Immature natural killer cell (primary cell): ENCODE results near the gene PDK2. TPM values are rescaled to one million over a fixed set of nuclear protein-coding genes. Genes with fewer than 3 reads are reported as not detected.

Source experiments
- DNase-seq, 3 donors: peaks; one replicate each; pipeline ENCODE4 v3.0.0; 2022; ENCODE audit warnings: mixed read lengths in 1 of 3
- H3K27ac Mint-ChIP-seq, 6 donors: one replicate each; pipeline ENCODE4 v1.8.0; 2020; ENCODE audit warnings: mixed read lengths in 6 of 6, mild to moderate bottlenecking in 5 of 6, inconsistent platforms in 4 of 6, moderate library complexity in 3 of 6
- H3K27me3 Mint-ChIP-seq, 3 donors: one replicate each; pipeline ENCODE4 v1.8.0; 2020 to 2021; ENCODE audit warnings: low read depth in 3 of 3, mild to moderate bottlenecking in 3 of 3, mixed read lengths in 3 of 3, moderate library complexity in 3 of 3, inconsistent platforms in 1 of 3
- H3K36me3 Mint-ChIP-seq, 3 donors: one replicate each; pipeline ENCODE4 v1.8.0; 2020; ENCODE audit warnings: mixed read lengths in 3 of 3, inconsistent platforms in 2 of 3, mild to moderate bottlenecking in 2 of 3
- H3K4me1 Mint-ChIP-seq, 2 donors: one replicate each; pipeline ENCODE4 v1.8.0; 2020; ENCODE audit warnings: inconsistent platforms in 2 of 2, mild to moderate bottlenecking in 2 of 2, mixed read lengths in 2 of 2, moderate library complexity in 1 of 2
- H3K4me3 Mint-ChIP-seq, 5 donors: one replicate each; pipeline ENCODE4 v1.8.0; 2020; ENCODE audit warnings: mild to moderate bottlenecking in 5 of 5, mixed read lengths in 5 of 5, inconsistent platforms in 3 of 5, moderate library complexity in 3 of 5
- H3K9me3 Mint-ChIP-seq, 6 donors: one replicate each; pipeline ENCODE4 v1.8.0; 2020; ENCODE audit warnings: mild to moderate bottlenecking in 6 of 6, mixed read lengths in 6 of 6, inconsistent platforms in 4 of 6, moderate library complexity in 3 of 6
- polyA plus RNA-seq, 3 donors: library from polyadenylated mRNA; unstranded; fragments of 300-500 nt; fragmentation: Illumina TruSeq; gene quantifications; one replicate each; pipeline ENCODE4 v1.2.3, GENCODE V29; 2021

PDK2 gene
- polyA plus RNA-seq = 10 to 100 TPM; 36.5 to 54.5 (median 43.8) TPM

DNA sequence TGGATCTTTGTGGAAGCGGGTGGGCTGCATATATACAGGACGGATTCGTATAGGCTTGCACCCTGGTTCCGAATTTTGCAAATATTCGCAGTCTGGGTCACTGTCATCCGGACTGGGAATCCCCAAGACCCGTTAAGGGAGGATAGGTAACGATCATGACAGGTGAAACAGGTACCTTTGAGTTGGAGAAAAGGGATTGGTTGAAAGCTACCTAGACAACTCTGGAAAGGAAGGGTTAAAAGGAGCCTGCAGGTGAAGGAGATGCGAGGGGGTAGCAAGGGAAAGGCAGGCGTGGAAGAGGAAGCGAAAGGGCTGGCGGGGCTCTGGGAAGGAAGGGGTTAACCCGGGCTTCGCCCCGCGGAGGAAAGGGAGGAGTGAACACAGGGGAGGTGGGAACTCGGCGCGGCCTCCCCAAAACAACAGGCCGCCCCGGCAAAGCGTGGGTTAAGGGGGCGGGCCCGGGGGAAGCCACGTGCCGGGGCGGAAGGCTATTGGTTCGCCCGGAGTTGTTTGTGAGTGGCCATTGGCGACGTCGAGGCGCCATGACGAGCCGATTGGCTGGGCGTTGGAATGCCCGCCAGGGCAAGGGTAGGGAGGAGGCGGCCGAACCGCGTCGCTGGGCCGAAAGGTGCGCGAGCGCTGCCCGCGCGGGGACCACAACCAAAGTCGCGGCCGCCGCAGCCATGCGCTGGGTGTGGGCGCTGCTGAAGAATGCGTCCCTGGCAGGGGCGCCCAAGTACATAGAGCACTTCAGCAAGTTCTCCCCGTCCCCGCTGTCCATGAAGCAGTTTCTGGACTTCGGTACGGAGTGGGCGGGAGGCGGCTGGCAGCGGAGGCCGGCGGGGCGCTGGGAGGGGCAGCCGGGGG, at the start of gene PDK2:
Gene PDK2 (plus strand): TSS at position 599 of the 867 bp plus-strand sequence. CDS start 85 bp downstream, at position 684.
- Mint-ChIP-seq H3K4me3 (peak within 1 kb of the TSS; percentile 96 to 100 (median 99)), H3K27ac (peak within 1 kb of the TSS; percentile 82 to 98 (median 97)), H3K9me3 (no peaks in the 10 kb centered on the region), H3K27me3 (peaks cover 6 to 11% (median 11%) of the 10 kb centered on the region in 3 donors), H3K4me1 (peaks cover 38 to 51% of the 10 kb centered on the region in 2 donors), H3K36me3 (peaks cover 4 to 7% (median 4%) of the 10 kb centered on the region in 3 donors)
- DNase-seq = peak; percentile 96 to 98 (median 97)

DNA sequence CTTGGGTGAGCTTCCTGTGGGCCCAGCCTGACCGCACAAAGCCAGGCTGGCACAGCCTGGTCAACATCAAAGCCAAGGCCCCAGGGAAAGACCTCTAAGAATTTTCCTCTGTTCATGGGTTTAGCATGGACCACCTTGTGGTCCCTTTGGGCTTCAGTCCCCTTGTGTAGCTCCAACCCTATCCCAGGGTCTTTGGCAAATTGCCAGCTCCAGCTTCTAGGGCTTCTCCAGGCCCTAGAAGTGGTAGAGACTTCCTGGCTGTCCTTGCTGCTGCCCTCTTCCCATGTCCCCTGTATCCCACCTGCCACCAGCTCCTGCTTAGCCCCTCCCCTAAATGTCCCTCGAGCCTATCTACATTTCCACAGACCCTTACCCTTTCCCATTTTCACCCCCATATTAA, 49.0 kb upstream of the PDK2 start:
- Mint-ChIP-seq H3K4me1 (no peaks in the 10 kb centered on the region), H3K27me3 (peaks cover 0 to 13% (median 3%) of the 10 kb centered on the region in 3 donors), H3K9me3 (peaks cover 0 to 2% (median 0%) of the 10 kb centered on the region in 6 donors), H3K27ac (no peak overlapping the region), H3K4me3 (no peak overlapping the region), H3K36me3 (no peaks in the 10 kb centered on the region)
- no peak for DNase-seq

DNA sequence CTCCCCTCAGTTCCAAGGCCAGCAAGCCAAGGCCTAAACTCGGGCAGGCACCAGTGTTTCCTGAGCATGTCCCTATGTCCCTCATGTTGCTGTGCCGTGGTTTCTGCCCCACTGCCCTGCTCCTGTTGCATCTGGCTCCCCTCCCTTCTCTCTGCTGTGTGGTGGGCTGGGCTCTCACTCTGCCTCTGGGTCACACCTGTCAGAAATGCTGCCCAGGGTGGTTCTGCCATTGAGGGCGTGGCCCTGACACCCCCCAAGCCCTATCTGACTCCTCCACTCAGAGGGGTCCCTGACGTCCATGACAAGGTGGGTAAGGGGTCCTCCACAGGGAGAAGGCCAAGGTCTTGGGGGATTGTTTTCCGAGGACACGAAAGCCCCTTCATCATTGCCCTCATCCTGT, 48.5 kb upstream of the PDK2 start:
- no peak overlapping the region for H3K4me3 Mint-ChIP-seq
- H3K36me3 Mint-ChIP-seq = no peaks in the 10 kb centered on the region
- no peak for DNase-seq
- H3K27ac Mint-ChIP-seq = no peak overlapping the region
- H3K27me3 Mint-ChIP-seq = peaks cover 0 to 13% (median 3%) of the 10 kb centered on the region in 3 donors
- H3K9me3 Mint-ChIP-seq = peaks cover 0 to 2% (median 0%) of the 10 kb centered on the region in 6 donors
- no peaks in the 10 kb centered on the region for H3K4me1 Mint-ChIP-seq

DNA sequence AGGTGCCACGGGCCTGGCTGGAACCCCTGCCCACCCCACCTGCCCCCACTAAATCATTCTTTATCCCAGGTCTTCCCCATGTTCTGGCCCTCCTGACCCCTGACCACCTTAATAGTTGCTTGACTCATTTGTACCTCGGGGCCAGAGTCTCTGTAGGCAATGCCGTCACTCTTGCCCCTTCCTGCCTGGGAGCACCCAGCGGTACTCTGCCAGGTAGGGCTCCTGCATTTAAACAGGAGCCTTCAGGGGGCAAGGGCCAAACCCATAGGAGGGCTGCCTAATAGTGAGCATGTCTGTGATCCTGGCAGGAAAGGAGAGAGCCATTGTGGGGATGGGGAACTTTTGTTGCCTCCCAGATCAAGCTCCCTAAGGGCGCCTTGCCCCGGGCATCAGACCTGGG, 48.1 kb upstream of the PDK2 start:
- Mint-ChIP-seq H3K27me3 (peaks cover 0 to 11% (median 3%) of the 10 kb centered on the region in 3 donors), H3K4me3 (no peak overlapping the region), H3K4me1 (no peaks in the 10 kb centered on the region), H3K27ac (no peak overlapping the region), H3K36me3 (no peaks in the 10 kb centered on the region), H3K9me3 (peaks cover 0 to 2% (median 0%) of the 10 kb centered on the region in 6 donors)
- no peak for DNase-seq

DNA sequence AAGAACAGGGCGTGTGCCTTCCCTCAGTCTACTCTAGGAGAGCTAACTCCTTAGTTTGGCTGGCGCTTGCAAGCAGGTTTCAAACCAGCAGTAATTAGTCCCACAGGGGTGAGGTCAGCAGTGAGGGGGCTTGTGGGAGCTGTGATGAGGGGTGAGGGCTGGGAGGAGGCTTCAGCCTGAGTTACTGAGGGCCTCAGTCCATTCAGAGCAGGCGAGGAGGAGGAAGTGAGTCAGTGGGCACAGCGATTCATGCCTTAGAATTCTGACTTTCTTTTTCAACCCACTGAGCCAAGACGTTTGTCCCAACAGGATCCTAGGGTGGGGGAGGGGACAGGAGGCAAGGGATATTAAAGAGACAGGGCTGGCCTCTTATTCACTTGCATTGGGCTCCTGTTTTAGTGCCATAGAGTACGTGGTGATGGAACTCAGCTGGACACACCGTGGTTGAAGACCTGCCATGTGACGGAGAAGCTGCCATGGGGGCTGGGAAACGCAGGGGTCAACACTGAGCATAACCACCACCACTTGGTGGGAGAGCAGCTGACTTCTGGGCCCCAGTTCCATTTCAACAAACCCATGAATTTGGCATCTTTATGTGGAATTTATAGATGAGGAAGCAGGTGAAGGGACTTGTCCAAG, 47.5 kb upstream of the PDK2 start:
- no peak overlapping the region for H3K27ac Mint-ChIP-seq
- peaks cover 0 to 12% (median 3%) of the 10 kb centered on the region in 3 donors for H3K27me3 Mint-ChIP-seq
- no peak overlapping the region for H3K4me3 Mint-ChIP-seq

DNA sequence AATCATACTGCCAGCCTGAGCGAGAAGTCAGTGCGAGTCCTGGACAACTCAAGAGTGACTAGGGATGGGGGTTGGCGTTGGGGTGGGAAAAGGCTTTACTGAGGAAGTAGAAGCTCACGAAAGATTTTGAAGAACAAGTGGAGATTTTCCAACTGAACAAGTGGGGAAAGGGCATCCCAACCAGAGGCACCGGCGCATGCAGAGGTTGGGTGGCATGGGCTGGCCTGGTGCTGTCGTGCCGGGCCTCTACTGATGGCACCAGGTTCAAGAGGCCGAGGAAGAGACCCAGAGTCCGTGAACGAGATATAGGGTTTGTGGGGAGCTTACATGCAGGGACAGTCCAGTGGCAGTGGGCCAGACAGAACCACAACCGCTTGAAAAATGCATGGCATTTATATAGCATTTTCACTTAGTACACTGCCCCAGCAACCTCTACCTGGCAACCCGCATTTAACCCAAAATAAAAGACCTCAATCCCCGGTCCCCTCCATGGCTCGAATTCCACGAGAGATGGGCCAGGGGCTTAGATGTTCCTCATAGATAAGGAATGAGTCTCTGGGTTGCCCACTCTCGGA, 46.9 kb upstream of the PDK2 start:
- H3K27ac Mint-ChIP-seq = no peak overlapping the region

More for the DNA sequence above, 47.5 kb upstream of the PDK2 start:
- no peaks in the 10 kb centered on the region for H3K4me1 Mint-ChIP-seq
- H3K36me3 Mint-ChIP-seq = no peaks in the 10 kb centered on the region
- DNase-seq = no peak
- peaks cover 0 to 2% (median 0%) of the 10 kb centered on the region in 6 donors for H3K9me3 Mint-ChIP-seq

DNA sequence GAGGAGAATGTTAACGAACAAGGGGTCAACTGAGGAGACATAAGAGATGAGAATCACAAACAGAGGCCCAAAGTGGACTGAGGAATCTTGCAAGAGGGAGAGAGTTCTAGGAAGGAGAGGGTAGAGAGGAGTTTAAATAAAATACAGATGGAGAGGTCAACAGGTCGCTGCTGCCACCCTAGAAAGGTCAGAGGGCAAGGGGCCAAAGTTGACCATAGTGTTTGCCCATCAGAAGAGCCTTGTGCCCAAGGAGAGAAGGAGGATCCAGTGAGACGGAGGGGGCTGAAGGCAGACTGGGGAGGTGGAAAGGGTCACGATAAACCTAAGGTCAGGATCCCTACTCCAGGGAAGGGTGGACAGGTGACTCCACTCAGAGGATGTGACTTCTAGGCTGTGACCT, 46.2 kb upstream of the PDK2 start:
- Mint-ChIP-seq H3K9me3 (no peaks in the 10 kb centered on the region), H3K27me3 (peaks cover 0 to 14% (median 7%) of the 10 kb centered on the region in 3 donors), H3K27ac (no peak overlapping the region), H3K36me3 (no peaks in the 10 kb centered on the region), H3K4me3 (no peak overlapping the region), H3K4me1 (no peaks in the 10 kb centered on the region)
- no peak for DNase-seq

More for the DNA sequence above, 46.9 kb upstream of the PDK2 start:
- H3K9me3 Mint-ChIP-seq = no peaks in the 10 kb centered on the region
- no peak overlapping the region for H3K4me3 Mint-ChIP-seq
- no peak for DNase-seq
- no peaks in the 10 kb centered on the region for H3K4me1 Mint-ChIP-seq
- H3K36me3 Mint-ChIP-seq = no peaks in the 10 kb centered on the region
- peaks cover 0 to 14% (median 3%) of the 10 kb centered on the region in 3 donors for H3K27me3 Mint-ChIP-seq

DNA sequence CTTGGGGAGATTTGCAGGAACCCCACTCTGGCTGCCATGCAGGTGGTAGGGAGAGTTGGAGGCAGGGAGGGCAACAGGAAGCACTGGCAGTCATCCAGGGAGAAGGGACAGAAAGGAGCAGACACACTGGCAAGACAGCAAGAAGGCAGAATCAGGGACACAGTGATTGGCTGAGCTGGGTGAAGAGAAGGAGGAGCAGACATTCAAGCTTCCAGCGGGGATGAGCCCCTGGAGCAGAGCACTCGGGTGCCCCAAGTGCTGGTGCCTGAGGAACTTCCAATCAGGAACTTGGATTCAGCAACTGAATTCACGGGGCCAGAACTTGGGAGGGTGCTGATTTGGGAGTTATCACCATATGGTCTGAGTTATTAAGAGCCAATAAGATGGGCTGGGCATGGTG, 45.5 kb upstream of the PDK2 start:
- DNase-seq = no peak
- Mint-ChIP-seq H3K27ac (no peak overlapping the region), H3K27me3 (peaks cover 0 to 14% (median 9%) of the 10 kb centered on the region in 3 donors), H3K9me3 (no peaks in the 10 kb centered on the region), H3K36me3 (no peaks in the 10 kb centered on the region), H3K4me1 (no peaks in the 10 kb centered on the region), H3K4me3 (no peak overlapping the region)

DNA sequence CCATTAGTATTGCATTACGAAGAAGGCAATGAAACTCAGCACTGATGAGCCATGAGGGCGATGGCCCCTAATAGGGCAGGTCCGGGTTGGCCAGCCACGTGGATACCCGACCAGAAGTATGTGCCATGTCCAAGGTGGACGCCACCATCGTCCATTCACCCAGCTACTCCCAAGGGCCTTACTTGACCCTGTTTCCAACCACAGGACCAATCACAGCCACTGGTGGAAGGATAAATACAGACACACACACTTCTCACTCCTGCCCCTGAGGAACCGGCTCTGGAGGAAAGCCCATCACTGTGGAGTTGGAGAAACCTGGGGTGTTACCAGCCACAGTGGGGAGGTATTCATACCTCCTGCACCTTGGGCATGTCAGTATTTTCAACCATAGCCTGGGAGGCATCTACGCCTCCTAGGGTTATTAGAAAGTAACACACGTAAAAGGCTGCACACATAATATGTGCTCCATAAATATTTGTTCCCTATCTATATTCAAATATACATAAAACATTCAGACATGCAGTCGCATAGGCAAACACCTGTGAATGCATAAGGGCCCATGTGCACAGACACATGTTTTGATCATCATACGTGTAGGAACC, 44.6 kb upstream of the PDK2 start:
- H3K4me1 Mint-ChIP-seq = peaks cover 7 to 8% of the 10 kb centered on the region in 2 donors
- H3K36me3 Mint-ChIP-seq = no peaks in the 10 kb centered on the region
- H3K27me3 Mint-ChIP-seq = peaks cover 2 to 14% (median 12%) of the 10 kb centered on the region in 3 donors
- H3K9me3 Mint-ChIP-seq = no peaks in the 10 kb centered on the region
- H3K4me3 Mint-ChIP-seq = no peak overlapping the region
- DNase-seq = no peak
- H3K27ac Mint-ChIP-seq = no peak overlapping the region

DNA sequence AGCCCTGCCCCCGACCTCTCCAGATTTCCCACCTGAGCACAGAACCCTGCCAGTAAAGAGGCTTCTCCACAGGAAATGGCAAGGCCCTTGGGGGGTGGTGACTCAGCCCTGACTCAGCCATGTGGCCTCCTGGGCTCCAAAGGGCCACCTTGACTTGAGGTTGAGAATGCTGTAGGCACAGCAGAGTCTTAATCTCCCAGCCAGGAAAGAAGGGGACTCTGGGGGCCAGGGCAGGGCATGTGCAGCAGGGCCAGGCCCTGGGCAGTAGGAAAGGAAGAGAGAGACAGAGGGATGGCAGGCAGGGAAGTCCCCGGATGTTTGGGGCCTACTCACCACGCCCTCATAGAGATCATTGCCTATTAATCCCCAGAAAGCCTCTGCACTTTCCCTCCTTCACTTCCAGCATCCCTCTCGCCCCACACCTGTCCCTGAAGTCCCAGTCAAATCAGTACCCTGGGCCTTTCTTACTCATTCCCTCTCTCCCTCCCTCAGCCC, 44.0 kb upstream of the PDK2 start:
- no peak for DNase-seq

DNA sequence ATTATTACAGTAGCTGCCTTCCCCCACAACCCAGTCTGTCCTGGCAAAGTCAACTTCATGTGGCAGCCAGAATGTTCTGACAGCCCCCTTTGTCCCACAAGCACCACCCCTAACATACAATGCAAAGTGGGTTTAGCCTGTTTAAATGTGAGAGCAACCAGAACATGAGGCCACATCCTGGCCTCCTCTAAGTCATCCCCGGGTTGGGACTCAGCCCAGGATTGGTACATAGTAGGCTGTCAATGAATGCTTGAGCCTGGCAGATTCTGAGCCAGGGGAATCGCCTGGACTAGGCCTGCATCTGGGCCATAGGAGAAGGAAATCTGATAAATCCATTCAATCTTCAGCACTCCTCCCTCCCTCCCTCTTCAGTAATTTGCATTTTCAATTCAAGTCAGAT, 43.5 kb upstream of the PDK2 start:
- H3K4me3 Mint-ChIP-seq = no peak overlapping the region
- H3K9me3 Mint-ChIP-seq = no peaks in the 10 kb centered on the region
- peaks cover 4 to 14% (median 11%) of the 10 kb centered on the region in 3 donors for H3K27me3 Mint-ChIP-seq
- no peak for DNase-seq
- no peaks in the 10 kb centered on the region for H3K36me3 Mint-ChIP-seq
- H3K27ac Mint-ChIP-seq = no peak overlapping the region
- peaks cover 11% of the 10 kb centered on the region in 2 donors for H3K4me1 Mint-ChIP-seq

More for the DNA sequence above, 44.0 kb upstream of the PDK2 start:
- H3K9me3 Mint-ChIP-seq = no peaks in the 10 kb centered on the region
- H3K27me3 Mint-ChIP-seq = peaks cover 2 to 14% (median 12%) of the 10 kb centered on the region in 3 donors
- no peak overlapping the region for H3K4me3 Mint-ChIP-seq
- no peaks in the 10 kb centered on the region for H3K36me3 Mint-ChIP-seq
- H3K4me1 Mint-ChIP-seq = peaks cover 8% of the 10 kb centered on the region in 2 donors
- H3K27ac Mint-ChIP-seq = no peak overlapping the region

DNA sequence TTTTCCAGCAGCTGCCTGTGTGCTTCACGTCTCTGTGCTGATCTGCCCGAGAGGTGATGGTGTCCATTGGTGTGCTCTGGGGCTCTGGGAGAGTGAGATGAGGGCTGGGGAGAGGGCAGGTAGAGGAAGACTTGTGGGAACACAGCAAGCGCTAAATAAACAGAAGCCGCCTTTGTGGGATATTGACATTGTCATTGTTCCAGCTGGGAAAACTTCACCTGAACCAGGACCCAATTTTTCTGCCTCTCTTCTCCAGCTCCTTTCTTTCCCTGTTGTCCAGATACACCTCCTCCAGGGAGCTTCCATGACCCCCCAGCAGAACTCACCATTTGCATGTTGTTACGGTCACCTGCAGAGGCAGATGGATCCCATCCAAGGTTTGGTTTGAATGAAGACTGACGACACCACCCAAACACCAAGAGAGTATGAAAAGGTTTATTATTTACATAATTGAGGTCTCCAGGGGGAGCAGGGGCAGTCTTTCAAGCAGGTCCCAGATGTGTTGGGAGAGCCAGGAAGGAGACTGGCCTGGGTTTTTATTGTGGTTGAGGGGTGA, 42.8 kb upstream of the PDK2 start:
- Mint-ChIP-seq H3K9me3 (no peaks in the 10 kb centered on the region), H3K36me3 (no peaks in the 10 kb centered on the region), H3K4me3 (no peak overlapping the region), H3K4me1 (peaks cover 15 to 17% of the 10 kb centered on the region in 2 donors), H3K27ac (no peak overlapping the region), H3K27me3 (peaks cover 4 to 14% (median 11%) of the 10 kb centered on the region in 3 donors)
- no peak for DNase-seq
